Activated T-cell treated with anti-CD3 and anti-CD28 coated beads, Interleukin-2, amount 50 U/mL, for 4 hours (primary cell): ENCODE measurements around the gene SPATA6L. TPM values are rescaled to one million over a fixed set of nuclear protein-coding genes. Genes with fewer than 3 reads are reported as not detected.
"Not testable (repeated sequence)": the region's sequence is repeated elsewhere in the genome, so short reads cannot be mapped to it uniquely, and the experiment has no call there.

ENCODE experiments used
- ATAC-seq, 2 donors: fragments of 200-7000 bp; cut with Tn5 transposase; one replicate each; pipeline ENCODE4 v1.10.0; 2021
- DNase-seq: peaks from one replicate; pipeline ENCODE4 v3.0.0-alpha.2; 2020
- H3K27me3 Mint-ChIP-seq: one replicate; pipeline ENCODE4 v1.8.0; 2021; ENCODE audit warnings: low read depth, mixed read lengths
- H3K36me3 Mint-ChIP-seq: one replicate; pipeline ENCODE4 v1.8.0; 2022; ENCODE audit warnings: mixed read lengths; ENCODE audit not compliant: insufficient read depth
- H3K4me1 Mint-ChIP-seq: one replicate; pipeline ENCODE4 v1.8.0; 2021; ENCODE audit warnings: low read depth, mixed read lengths
- H3K4me3 Mint-ChIP-seq: one replicate; pipeline ENCODE4 v1.8.0; 2021; ENCODE audit warnings: mild to moderate bottlenecking, moderate library complexity, mixed read lengths
- H3K9me3 Mint-ChIP-seq: one replicate; pipeline ENCODE4 v1.8.0; 2021; ENCODE audit warnings: mixed read lengths
- total RNA-seq, 3 donors: library from RNA; stranded (reverse); gene quantifications; one replicate each; pipeline ENCODE4 v1.2.1, GENCODE V29; 2021

SPATA6L gene
- total RNA-seq, 3 donors from 2014 or later, result 0.30 to 0.50 TPM; not detected in 1

GRCh38 chr9:4663956-4664355 is 2.3 kb downstream of the SPATA6L start:
- ATAC-seq, result no peak
- no peaks in the 10 kb centered on the region for H3K36me3 Mint-ChIP-seq
- no peak for DNase-seq
- peaks cover 67% of the 10 kb centered on the region for H3K4me1 Mint-ChIP-seq
- H3K27me3 Mint-ChIP-seq, result no peaks in the 10 kb centered on the region
- no peaks in the 10 kb centered on the region for H3K9me3 Mint-ChIP-seq
- peak overlapping the region; percentile 4 for H3K4me3 Mint-ChIP-seq

GRCh38 chr9:4662989-4663792 is 3.1 kb downstream of the SPATA6L start:
- Mint-ChIP-seq H3K9me3 (no peaks in the 10 kb centered on the region), H3K36me3 (peaks cover under 1% of the 10 kb centered on the region), H3K27me3 (no peaks in the 10 kb centered on the region), H3K4me3 (peak overlapping the region; percentile 96), H3K4me1 (peaks cover 61% of the 10 kb centered on the region)
- no peak for ATAC-seq
- no peak for DNase-seq

GRCh38 chr9:4662108-4662988 is 3.9 kb downstream of the SPATA6L start, which contains the start of gene PLPP6:
Gene PLPP6 (plus strand): TSS chr9:4662294. CDS start chr9:4662376, 82 bp downstream.
- H3K4me3 Mint-ChIP-seq, result peak within 1 kb of the TSS; percentile 96
- DNase-seq, result peak; percentile 56
- peaks cover 2% of the 10 kb centered on the region for H3K36me3 Mint-ChIP-seq
- peaks cover 55% of the 10 kb centered on the region for H3K4me1 Mint-ChIP-seq
- H3K27me3 Mint-ChIP-seq, result no peaks in the 10 kb centered on the region
- no peaks in the 10 kb centered on the region for H3K9me3 Mint-ChIP-seq
- ATAC-seq, result peak; percentile 81 to 85

- Mint-ChIP-seq H3K4me1 (peaks cover 47% of the 10 kb centered on the region), H3K9me3 (no peaks in the 10 kb centered on the region), H3K4me3 (peak overlapping the region; percentile 96), H3K27me3 (no peaks in the 10 kb centered on the region), H3K36me3 (peaks cover 2% of the 10 kb centered on the region)
- ATAC-seq, result no peak
- DNase-seq, result no peak
Observed at GRCh38 chr9:4661611-4662010, 4.7 kb downstream of the SPATA6L start.

DNA sequence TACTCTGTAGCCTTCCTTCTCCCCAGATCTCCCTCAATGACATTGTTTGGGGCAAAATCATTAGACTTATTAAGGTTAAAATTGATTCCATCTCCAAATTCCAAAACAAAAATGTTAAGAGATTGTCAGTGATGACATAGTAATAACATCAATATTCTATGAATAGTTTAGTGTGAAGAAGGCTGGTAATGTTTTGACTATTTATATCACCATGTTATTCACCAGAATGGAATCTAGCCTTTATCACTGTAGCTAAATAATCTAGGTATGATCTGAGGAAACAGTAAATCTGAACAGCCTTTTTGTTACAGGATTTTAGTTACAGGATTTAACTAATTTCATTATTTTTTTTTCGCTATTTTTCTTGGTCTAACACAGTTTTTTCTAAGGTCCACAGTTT is 5.1 kb downstream of the SPATA6L start:
- Mint-ChIP-seq H3K4me1 (peaks cover 43% of the 10 kb centered on the region), H3K9me3 (no peaks in the 10 kb centered on the region), H3K4me3 (peak overlapping the region; percentile 96), H3K27me3 (no peaks in the 10 kb centered on the region), H3K36me3 (peaks cover 2% of the 10 kb centered on the region)
- no peak for ATAC-seq
- no peak for DNase-seq

GRCh38 chr9:4660665-4661064 is 5.6 kb downstream of the SPATA6L start:
- H3K4me1 Mint-ChIP-seq, result peaks cover 38% of the 10 kb centered on the region
- not testable (repeated sequence) for H3K27me3 Mint-ChIP-seq, H3K4me3 Mint-ChIP-seq, DNase-seq, H3K9me3 Mint-ChIP-seq, ATAC-seq, H3K36me3 Mint-ChIP-seq

- no peak for DNase-seq
- ATAC-seq, result no peak
- H3K4me1 Mint-ChIP-seq, result peaks cover 8% of the 10 kb centered on the region
- no peaks in the 10 kb centered on the region for H3K27me3 Mint-ChIP-seq
- peaks cover 2% of the 10 kb centered on the region for H3K36me3 Mint-ChIP-seq
- H3K4me3 Mint-ChIP-seq, result no peak overlapping the region
- no peaks in the 10 kb centered on the region for H3K9me3 Mint-ChIP-seq
Observed at GRCh38 chr9:4657426-4658159, 8.7 kb downstream of the SPATA6L start.

DNA sequence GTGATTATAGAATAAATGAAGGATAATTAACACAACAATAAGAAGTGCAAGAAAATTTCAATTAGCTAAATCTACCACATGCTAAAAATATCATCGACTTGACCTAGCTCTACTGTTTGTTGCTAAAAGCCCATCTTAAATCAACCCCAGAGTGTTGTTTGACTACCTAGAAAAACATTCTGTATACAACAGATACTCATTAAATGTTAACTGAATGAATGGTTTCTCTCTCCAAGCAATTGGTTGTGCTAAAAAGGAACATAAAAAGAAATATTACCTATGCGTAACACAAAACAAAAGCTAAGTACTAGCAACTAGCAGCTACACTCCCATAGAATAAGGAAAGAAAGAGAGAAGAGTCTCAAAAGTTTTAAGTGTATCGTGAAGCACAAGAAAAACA is 9.7 kb downstream of the SPATA6L start:
- Mint-ChIP-seq H3K36me3 (peaks cover 2% of the 10 kb centered on the region), H3K27me3 (no peaks in the 10 kb centered on the region), H3K4me3 (no peak overlapping the region), H3K9me3 (no peaks in the 10 kb centered on the region), H3K4me1 (peaks cover 3% of the 10 kb centered on the region)
- no peak for DNase-seq
- no peak for ATAC-seq

DNA sequence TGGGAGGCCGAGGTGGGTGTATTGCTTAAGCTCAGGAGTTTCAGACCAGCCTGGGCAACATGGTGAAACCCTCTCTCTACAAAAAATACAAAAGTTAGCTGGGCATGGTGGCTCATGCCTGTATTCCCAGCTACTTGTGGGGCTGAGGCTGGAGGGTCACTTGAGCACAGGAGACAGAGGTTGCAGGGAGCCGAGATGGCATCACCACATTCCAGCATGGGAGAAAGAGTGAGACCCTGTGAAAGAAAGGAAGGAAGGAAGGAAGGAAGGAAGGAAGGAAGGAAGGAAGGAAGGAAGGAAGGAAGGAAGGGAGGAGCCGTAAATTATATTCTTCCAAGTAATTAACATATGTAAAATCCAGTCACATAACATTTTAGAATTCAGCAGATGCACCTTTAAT is 10.1 kb downstream of the SPATA6L start:
- not testable (repeated sequence) for DNase-seq, H3K36me3 Mint-ChIP-seq, H3K9me3 Mint-ChIP-seq, ATAC-seq, H3K4me3 Mint-ChIP-seq, H3K27me3 Mint-ChIP-seq, H3K4me1 Mint-ChIP-seq

DNA sequence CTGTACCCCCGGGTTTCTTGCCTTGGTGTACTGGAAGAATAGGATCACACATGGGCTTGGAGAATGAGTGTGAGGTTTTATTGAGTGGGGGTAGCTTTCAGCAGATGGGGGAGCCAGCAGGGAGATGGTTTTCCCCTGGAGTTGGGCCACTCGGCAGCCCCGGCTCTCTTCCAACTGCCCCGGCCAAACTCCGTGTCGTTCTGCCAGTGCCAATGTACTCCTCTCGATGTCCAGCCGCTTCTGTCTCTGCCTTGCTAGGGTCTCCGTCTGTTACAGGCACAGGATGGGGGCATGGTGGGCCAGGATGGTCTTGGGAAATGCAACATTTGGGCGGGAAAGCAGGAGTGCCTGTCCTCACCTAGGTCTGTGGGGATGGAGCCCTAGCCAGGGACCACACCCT is 11.7 kb downstream of the SPATA6L start:
- no peak overlapping the region for H3K4me3 Mint-ChIP-seq
- H3K36me3 Mint-ChIP-seq, result peaks cover 2% of the 10 kb centered on the region
- DNase-seq, result no peak
- ATAC-seq, result no peak
- no peaks in the 10 kb centered on the region for H3K9me3 Mint-ChIP-seq
- H3K4me1 Mint-ChIP-seq, result no peaks in the 10 kb centered on the region
- H3K27me3 Mint-ChIP-seq, result peaks cover 1% of the 10 kb centered on the region

GRCh38 chr9:4654084-4654483 is 12.2 kb downstream of the SPATA6L start:
- H3K4me1 Mint-ChIP-seq, result no peaks in the 10 kb centered on the region
- no peak overlapping the region for H3K4me3 Mint-ChIP-seq
- peak in 1 of 2 donors; percentile 65 for ATAC-seq
- no peaks in the 10 kb centered on the region for H3K9me3 Mint-ChIP-seq
- peaks cover 4% of the 10 kb centered on the region for H3K27me3 Mint-ChIP-seq
- peaks cover 2% of the 10 kb centered on the region for H3K36me3 Mint-ChIP-seq
- no peak for DNase-seq

GRCh38 chr9:4642351-4642750 is 23.9 kb downstream of the SPATA6L start:
- Mint-ChIP-seq H3K27me3 (no peaks in the 10 kb centered on the region), H3K4me3 (no peak overlapping the region), H3K36me3 (no peaks in the 10 kb centered on the region), H3K4me1 (peaks cover 3% of the 10 kb centered on the region), H3K9me3 (no peaks in the 10 kb centered on the region)
- ATAC-seq, result no peak
- DNase-seq, result no peak

DNA sequence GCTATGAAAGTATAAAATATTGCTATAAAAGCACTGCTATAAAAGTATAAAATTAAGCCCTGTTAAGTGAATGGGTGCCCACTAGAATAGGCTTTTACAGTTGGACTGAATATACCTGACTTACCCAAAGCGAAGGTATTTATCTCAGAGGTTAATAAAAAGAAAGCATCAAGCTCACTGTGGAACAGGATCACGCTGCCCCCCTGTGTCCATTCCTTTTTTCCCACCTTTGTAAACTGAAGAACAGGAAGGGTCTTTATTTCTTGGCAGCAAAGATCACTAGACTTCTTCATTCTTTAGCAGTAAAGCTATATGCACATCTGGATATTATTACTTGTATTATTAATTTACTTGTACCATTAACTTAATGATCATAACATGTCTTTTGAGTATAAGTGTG is 26.3 kb downstream of the SPATA6L start:
- Mint-ChIP-seq H3K4me1 (peaks cover 3% of the 10 kb centered on the region), H3K4me3 (no peak overlapping the region), H3K9me3 (no peaks in the 10 kb centered on the region), H3K27me3 (no peaks in the 10 kb centered on the region), H3K36me3 (no peaks in the 10 kb centered on the region)
- peak; percentile 39 for DNase-seq
- no peak for ATAC-seq

DNA sequence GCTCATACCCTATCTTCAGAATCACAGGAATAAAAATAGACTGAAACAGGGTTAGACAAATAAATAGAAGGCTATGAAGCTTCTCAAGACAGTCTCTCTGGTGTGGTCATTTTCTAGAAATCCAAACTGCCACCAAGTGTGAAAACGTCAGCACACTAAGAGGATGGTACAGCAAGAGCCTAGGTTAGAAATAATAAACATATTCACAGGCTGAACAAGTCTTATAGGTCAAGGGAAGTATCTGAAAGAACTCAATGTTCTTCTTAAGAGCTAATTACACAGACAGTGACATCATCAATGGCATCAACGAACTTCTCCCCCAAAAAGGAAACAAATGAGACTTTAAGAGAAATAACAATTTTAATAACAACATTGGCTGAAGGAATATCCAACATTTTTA is 26.9 kb downstream of the SPATA6L start:
- Mint-ChIP-seq H3K4me1 (peaks cover 3% of the 10 kb centered on the region), H3K9me3 (no peaks in the 10 kb centered on the region), H3K36me3 (no peaks in the 10 kb centered on the region), H3K4me3 (no peak overlapping the region), H3K27me3 (no peaks in the 10 kb centered on the region)
- ATAC-seq, result no peak
- no peak for DNase-seq
